Lung microvascular endothelial cell (primary cell): ENCODE results near the gene KIF26A. TPM values are rescaled to one million over a fixed set of nuclear protein-coding genes. Genes with fewer than 3 reads are reported as not detected.

ENCODE experiments used
- DNase-seq, 2 donors: peaks; one replicate each; pipeline versions ENCODE4 v3.0.0 to v3.0.0-alpha.2; 2010; ENCODE audit warnings: low read depth in 2 of 2
- total RNA-seq: library from RNA; depleted of rRNA; stranded (reverse); fragments of >200 nt; gene quantifications from 2 replicates; pipeline ENCODE4 v1.2.1, GENCODE V29; 2014

Gene KIF26A
- total RNA-seq, 1 donor from 2014 or later, result 24.0 TPM

DNA sequence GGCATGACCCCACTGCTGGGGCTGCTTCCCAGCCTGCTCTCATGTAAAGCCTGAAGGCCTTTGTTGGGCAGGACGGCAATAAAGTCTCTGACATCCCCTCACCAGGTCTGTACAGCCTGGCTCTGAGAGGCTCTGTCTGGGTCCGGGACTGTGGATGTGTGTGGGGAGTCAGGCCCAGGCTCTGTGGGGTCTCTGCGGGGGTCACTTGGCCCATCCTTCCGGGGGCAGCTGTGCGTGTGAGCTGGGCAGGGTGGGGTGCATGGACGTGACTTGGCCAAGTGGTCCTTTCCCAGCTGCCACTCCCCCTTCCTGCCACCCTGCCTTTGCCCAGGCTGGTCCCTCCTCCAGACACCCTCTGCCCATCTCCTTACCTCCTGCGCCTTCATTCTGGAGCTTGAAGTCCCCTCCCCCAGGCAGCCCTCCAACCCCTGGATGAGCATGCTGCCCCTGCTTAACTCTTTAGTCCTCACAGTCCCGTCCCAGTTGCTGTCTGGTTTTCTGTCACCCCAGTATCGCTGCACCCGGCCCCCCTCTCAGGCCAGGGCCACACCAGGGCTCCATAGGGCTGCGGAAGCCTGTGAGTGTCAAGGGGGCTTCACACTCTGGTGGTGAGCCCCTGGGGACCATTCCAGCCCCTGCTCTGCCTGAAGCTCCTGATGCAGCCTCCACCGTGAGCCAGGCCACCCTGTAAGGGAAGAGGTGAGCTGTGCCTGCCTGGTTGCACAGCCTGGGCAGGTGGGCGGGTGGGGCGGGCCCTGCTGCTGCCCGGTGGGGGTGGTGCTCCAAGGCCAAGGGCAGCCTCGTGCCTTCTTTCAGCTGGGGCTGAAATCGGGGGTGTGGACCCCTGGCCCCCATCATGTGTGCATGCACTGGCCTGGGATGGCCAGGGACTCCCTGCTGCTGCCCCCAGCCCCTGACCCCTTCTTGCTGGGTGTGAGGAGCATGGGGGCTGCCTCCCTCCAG lies 25.5 kb upstream of the KIF26A start:
- no peak for DNase-seq

DNA sequence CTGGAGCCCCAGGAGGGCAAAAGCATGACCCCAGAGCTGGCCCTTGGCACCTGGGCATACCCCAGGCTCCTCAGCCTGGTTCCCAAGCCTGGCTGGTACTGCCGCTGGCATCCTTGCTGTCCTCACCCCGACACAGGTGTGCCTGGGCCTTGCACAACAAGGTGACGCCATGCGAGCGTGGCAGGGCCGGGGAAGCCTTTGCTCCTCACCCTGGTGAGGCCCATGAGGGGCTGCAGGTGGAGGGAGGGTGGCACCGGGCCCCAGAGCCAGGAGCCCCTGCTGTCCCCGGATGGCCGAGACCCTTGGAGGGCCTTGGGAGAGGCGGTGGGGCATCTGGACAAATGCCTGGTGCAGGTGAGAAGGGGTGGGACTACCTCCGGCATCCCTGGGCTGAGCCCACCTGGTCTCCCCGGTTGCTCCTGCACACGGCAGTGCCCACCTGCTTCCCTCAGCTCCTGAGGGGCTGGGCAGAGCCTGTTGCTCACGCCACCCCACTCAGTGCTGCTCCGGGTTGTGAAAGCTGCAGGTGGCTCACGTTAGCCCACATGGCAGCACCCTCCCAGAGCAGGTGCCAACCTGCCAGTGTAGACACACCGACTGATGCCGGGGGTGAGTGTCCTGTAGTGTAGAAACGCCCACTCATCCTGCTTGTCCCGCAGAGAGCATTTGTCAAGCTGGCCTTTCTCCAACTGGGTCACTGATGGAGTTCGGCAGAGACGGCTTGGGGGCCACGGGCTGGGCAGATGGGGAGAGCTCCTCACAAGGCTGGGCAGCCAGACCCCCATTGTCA lies 24.6 kb upstream of the KIF26A start:
- no peak for DNase-seq

DNA sequence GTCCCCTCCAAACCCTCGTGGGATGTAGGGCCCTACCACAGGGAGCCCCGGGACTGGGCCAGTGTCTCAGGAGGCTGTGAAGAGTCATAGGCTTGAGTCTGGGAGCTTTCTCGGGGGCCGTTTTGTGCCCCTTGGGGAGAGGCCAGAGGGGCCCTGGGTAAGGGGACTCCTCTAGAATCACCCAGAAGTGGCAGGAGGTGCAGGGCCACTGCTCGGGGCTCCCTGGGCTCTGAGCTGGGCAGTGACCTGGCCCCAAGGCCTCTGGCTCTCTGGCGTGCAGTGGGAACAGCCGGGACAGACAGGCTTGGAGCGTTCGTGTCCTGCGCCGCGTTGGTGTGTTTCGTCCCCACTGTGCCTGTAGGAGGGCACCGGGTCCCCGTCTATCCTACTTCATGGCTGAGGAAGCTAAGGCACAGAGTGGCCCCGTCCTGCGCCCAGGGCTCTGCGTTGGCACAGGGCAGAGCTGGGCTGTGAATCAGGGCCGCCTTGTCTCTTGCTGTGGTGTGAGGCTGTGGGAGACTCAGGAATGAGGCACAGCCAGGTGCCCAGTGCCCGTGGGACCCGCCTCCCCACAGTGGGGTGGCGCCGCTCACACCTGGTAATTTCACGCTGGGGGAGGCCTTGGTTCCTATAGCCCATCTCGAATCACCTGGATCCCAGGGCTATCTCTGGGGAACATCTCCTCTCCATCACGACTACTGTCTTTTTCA lies 23.8 kb upstream of the KIF26A start:
- DNase-seq, result no peak

DNA sequence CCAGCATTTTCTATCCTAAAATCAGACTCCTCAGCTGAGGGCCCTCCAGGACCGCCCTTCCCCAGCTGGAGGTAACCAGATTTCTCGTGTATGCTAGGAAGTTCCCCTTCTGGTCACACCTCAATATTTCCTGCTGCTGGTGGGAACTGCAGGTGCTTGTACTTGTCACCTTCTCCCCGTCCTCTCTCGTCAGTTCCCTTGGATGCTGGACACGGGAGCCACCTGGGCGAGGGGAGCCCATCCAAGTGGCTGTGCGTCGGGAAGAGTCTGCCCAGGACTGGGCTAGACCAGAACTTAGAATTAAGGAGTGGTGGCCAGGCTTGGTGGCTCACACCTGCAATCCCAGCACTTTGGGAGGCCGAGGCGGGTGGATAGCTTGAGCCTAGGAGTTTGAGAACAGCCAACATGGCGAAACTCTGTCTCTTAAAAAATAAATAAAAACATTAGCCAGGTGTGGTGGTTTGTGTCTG lies 23.2 kb upstream of the KIF26A start:
- no peak for DNase-seq

DNA sequence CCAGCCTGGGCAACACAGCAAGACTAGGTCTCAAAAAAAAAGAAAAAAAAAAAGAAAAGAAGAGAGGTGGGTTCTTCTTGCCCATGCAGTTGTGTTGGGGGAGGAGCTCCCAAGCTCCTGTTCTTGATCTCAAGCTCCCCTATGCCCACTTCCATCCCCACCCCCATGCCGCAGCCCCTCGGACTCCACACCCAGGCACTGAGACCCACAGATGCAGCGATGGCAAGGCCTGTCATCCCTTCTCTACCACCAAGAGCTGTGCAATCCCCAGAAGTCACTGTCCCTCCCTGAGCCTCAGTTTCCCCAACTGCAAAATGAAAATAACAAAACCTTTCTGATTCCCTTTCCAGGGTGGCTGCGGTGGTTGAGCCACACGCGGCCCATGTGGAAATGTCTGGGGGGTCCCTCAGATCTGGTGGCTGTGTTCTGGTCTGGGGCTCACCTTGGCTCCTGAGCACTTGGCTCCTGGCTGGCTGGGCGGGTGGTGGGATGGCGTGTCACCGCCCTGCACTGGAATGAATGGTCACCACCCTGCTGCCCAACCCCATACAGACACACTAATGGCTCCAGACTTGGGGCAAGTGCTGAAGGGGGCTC lies 22.6 kb upstream of the KIF26A start:
- DNase-seq, result no peak

DNA sequence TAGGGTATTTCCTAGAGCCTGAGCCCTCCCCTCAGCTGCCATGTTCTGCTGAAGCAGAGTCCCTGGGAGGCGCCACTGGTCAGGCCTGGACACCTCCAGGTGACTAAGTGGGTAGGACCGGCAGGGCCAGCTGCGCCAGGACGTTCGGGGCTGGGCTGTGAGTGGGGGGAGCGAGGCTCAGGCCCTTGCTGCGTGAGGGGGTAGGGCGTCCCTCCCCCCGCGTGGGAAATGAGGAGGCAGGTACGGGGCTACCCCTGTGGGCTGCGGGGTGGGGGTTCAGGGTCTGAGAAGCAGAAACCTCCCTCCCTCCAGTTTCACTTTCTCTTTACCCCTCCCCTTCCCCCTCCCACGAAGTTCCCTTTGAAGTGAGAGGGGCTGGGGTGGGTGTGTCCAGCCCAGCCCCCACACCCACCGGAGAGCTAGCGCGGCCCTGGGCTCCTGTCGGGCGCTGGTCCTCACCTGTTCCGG lies 22.1 kb upstream of the KIF26A start:
- no peak for DNase-seq

DNA sequence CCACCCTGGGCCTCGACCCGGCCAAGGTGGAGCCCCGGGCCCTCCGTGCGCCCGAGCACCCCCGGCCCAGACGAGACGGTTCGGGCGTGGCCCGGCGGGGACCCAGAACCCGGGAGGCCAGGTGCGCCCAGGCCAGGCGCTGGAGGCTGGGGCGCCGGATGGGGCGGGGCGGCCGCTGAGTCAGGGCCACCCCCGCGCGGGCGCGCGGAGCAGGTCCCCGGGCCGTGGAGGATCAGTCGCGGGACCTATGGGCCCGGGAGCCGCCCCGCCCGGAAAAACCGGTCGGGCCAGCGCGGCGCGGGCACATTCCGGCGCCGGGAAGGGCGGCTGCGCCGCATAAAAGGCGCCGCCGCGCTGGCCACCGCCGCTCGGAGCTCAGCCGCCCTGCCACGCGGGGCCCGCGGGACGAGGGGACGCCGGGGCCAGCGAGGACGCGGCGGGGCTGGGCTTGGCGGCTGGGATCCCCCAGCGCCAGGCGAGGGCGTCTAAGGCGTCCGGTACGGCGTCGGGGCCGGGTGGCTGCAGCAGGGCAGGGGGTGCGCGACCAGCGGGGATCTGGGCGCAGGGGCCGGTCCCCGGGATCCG lies 21.5 kb upstream of the KIF26A start:
- DNase-seq, result no peak

DNA sequence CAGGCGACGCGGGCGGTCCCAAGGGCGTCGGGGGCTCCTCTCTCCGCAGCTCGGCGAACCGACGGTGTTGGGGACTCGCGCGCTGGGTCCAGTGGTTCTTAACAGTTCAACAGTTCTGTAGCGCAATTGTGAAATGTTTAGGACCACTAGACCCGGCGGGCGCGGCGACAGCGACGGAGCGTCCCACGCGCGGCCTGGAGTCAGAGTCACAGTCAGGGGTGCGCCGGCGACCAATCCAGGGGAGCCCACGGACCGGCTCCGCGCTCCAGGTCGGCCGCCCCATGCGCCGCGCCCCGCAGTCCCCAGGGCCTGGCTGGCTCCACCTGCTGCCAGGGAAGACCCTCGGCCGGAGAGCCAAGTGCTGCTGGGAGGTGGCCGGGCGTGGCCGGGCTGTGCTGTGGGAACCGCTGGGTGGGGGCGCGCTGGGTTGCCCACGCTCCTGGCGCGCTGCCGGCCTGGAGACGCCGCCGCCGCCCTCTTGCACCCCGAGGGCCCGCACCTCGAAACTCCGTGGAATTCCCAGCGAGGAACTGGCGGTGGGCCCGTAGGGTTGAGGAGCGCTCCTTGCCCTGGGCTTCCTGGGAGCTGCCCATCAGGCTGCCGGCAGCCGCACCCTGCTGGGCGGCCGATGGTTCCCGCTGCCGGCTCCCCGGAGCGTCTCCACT lies 20.9 kb upstream of the KIF26A start:
- DNase-seq, result no peak

DNA sequence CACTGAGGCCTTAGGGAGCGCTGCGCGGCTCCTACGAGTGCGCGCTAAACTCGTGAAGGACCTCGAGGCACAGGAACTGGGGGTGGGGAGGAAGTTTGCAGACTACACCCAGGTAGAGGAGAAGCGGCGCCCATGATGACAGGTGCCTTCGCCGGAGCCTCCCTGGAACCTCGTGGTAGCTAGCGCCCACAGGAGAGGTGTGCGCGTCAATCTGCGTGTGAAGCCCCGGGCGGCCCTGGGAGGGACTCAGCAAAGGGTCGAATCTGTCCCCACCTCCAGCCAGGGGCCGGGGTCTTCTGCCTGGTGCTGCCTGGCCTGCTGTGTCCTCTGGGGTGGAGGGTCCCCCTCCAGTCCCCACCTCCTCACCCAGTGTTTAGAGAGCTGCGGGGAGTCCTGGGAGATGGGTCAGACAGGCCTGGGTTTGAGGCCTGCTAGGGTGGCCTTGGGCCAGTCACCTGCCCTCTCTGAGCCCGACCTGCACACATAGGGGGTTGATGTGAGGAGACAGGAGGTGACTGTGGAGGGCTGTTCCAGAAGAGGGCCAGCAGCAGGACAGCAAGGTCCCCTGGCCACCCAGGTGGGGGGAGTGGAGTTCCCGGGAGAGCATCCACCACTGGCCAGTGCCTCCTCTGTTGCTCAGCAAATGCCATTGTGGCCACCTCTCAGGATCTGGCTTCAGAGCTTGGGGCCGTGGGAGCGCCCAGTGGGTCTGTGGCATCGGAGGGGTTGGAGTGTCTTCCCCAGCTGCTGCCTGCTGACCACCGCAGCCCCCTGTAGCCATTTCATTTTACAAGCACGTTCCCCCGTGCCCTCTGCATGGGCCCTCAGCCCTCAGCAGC lies 20.2 kb upstream of the KIF26A start:
- no peak for DNase-seq

DNA sequence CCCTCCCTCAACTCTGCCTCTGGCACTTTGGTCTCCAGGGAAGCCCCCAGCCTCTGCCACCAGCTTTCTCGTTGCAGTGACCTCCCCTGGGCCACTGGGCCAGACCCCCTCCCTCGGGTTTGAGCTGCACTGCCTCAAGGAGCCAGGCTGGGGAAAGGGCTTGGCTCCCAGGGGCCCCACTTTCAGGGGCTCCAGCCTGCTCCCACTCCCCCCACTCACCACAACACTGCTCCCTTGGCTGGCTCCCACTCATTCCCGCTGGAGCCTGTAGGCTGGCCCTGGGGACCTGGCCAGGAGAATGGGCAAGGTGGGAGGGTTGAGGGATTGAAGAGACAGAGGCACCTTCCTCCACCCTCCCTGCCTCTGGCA lies 19.3 kb upstream of the KIF26A start:
- no peak for DNase-seq

DNA sequence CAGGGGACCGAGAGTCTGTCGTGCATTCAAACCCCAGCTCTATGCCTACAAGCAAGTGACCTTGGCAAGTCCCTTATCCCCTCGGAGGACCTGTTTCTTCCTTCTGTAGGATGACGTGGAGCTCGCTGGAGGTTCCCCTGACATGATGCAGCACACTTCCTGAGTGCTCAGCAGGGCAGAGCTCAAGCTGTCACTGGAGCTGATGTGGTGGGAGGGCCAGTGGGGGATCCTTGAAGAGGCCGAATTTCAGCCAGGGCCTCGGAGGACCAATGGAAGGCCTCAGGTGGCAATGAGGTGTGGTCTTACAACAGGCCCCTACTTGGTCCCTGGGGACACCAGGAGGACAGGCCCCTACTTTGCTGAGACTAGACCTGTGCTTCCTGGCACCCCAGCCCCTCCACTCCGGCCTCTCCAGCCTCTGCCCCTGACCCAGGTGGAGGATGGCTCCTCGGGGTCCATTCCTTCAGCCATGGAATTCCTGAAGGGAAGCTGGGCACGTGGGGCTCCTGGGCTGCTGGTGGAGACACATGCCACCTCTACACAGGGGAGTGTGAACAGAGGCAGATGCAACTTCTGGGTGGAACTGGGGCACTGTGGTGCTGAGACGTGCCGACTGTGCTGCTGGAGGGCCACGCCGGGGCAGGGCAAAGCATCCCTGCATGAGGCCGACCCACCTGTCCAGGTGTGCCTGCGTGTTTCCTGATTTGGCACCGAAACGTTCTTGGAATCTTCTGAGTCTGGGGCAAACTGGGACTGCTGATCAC lies 18.7 kb upstream of the KIF26A start:
- DNase-seq, result no peak

DNA sequence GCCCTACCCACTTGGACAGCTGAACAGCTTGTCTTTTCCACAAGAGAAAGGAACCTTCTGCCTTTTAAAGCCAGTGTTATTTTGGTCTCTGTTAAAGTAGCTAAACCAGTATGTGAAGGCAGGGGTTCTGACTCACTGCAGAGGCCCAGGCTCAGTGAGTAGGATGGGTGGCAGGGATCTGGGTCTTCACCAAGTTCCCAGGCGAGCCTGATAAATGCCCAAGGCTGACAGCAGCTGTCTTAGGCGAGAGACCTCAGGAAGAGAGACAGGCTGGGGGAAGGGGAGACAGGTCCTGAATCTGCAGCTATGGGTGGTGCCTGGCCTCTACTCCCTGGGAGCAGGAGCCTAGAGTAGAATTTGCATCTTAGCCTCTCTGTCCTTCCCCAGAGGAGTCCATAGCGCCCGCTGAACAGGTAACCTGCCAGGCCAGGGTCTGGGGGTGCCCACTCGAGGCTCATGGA lies 18.1 kb upstream of the KIF26A start:
- DNase-seq, result no peak

DNA sequence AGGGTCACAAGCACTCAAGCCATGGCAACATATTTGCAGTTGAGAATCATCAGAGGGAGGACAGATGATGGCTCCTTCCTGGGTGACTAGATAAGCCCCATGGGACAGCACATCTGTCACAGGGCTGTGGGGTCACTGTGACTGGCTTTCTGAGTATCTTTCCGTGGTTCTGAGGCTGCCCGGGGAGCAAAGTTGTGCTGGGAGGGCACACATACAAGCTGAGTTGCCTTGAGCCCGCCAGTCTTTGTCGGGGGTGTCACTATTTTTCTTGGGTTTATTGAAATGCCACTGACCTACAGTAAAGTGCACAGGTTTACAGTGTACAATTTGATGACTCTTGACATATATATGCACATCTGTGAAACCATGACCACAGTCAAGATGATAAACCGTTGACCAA lies 17.2 kb upstream of the KIF26A start:
- no peak for DNase-seq

DNA sequence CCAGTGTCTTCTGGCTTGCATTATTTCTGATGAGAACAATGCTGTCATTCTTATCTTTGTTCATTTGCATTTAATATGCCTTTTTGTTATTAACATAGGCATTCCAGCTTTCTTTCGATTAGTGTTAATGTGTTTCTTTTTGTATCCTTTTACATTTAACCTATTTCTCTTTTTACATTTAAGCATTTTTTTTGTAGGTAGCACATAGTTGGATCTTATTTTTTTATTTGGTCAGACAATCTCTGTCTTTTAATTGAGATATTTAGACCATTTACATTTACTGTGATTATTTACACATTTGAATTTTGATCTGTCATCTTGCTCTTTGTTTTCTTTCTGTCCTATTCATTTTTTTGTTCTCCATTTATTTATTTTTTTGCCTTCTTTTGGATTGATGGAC lies 14.5 kb upstream of the KIF26A start:
- no peak for DNase-seq

DNA sequence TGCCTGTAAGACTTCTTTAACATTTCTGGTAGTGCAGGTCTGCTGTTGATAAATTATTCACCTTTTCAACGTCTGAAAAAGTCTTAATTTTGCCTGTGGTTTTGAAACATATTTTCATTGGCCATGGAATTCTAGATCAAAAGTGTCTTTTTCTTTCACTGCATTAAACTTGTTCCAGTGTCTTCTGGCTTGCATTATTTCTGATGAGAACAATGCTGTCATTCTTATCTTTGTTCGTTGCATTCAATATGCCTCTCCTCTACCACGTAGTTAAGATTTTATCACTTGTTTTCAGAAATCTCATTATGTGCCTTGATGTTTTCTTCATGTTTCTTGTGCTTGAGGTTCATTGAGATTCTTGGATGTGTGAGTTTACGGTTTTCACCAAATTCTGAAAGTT lies 13.4 kb upstream of the KIF26A start:
- no peak for DNase-seq

DNA sequence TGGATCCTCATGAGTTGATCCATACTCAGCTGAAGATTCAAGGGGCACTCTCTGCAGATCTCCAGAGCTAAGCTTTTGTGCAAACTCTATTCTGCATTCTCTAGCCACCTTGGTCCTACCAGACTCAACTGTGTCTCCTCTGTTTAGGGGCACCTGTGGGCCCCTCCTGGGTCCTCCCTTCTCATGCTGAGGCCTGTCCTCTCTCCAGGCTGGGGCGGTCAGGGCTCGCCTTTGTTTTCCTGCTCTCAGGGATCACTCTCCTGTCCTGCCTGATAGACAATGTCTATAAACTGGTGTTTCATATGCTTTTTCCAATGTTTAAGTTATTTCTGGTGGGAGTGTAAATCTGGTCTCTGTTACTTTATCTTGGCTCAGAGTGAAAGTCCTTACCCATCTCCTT lies 11.6 kb upstream of the KIF26A start:
- no peak for DNase-seq

DNA sequence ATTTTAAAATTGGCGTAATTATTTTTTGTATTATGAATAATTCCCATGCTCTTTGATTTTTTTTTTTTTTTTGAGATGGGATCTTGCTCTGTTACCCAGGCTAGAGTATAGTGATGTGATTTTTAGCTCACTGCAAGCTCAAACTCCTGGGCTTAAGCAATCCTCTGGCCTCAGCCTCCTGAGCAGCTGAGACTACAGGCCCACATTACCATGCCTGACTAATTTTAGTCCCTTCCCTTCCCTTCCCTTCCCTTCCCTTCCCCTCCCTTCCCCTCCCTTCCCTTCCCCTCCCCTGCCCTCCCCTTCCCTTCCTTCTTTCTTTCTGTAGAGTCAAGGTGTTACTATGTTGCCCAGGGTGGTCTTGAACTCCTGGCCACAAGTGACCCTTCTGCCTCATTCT lies 9.4 kb upstream of the KIF26A start:
- DNase-seq, result no peak

DNA sequence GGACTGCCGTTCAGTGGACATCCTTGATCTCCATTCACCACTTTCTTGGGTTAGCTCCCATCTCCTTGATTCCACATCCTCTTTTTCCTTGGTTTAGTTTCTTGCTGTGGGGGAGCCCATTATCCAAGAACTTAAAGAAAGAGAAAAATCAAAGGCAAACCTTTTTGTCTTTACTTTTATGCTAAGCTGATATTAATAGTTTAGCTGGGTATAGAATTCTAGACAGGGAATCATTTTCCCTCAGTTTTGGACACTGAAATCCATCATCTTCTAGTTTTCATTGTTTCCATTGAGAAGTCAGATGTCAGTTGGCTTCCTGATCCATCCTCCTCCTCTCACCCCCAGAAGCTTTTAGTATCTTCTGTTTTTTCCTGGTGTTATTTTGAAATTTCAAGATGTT lies 8.8 kb upstream of the KIF26A start:
- no peak for DNase-seq
